H1 (cell line): ENCODE measurements around the gene CYP2S1. TPM values are rescaled to one million over a fixed set of nuclear protein-coding genes. Genes with fewer than 3 reads are reported as not detected.

Source experiments
- CTCF ChIA-PET: fragments of 300-600 bp; sonication (Branson Sonifier 250); formaldehyde crosslinking; loops from one replicate; lab custom pipeline; 2021; ENCODE audit not compliant: partially characterized antibody; lab: Charles Lee
- POLR2A ChIA-PET: fragments of 300-600 bp; sonication (Branson Sonifier 250); formaldehyde crosslinking; loops from one replicate; lab custom pipeline; 2021; ENCODE audit warnings: inconsistent platforms; ENCODE audit not compliant: partially characterized antibody; lab: Charles Lee
- DNase-seq, 2 experiments: peaks; one replicate each; pipeline versions ENCODE4 v3.0.0 to v3.0.0-alpha.2; 2010 to 2022; ENCODE audit warnings: low spot score in 2 of 2, low read depth in 1 of 2, mixed read lengths in 1 of 2
- FAIRE-seq: peaks from 2 replicates; lab custom pipeline; 2011; peaks lifted over from hg19 to GRCh38; lab: Jason Lieb, UNC
- H2AFZ ChIP-seq: 2 replicates; pipeline ENCODE4 v1.8.1; 2012; ENCODE audit warnings: low read length, inconsistent platforms
- H2AK5ac ChIP-seq: 2 replicates; pipeline ENCODE4 v1.6.1; 2013; ENCODE audit warnings: low read depth, low read length
- H2BK120ac ChIP-seq: replicated peaks from 2 replicates; pipeline ENCODE3; 2013; ENCODE audit warnings: low read depth, low read length, inconsistent platforms
- H2BK12ac ChIP-seq: 2 replicates; pipeline ENCODE4 v1.6.1; 2013; ENCODE audit warnings: low read depth, low read length
- H2BK15ac ChIP-seq: 2 replicates; pipeline ENCODE4 v1.6.1; 2013; ENCODE audit warnings: low read length
- H2BK20ac ChIP-seq: 2 replicates; pipeline ENCODE4 v1.6.1; 2013; ENCODE audit warnings: low read length
- H2BK5ac ChIP-seq: 2 replicates; pipeline ENCODE4 v1.6.1; 2013; ENCODE audit warnings: low read depth, low read length
- H3K14ac ChIP-seq: 2 replicates; pipeline ENCODE4 v1.6.1; 2013; ENCODE audit warnings: inconsistent platforms; ENCODE audit not compliant: insufficient read length
- H3K18ac ChIP-seq: 2 replicates; pipeline ENCODE4 v1.6.1; 2013; ENCODE audit warnings: low read length; ENCODE audit errors: extremely low read depth
- H3K23ac ChIP-seq: 2 replicates; pipeline ENCODE4 v1.6.1; 2013; ENCODE audit warnings: inconsistent platforms; ENCODE audit not compliant: insufficient read length
- H3K23me2 ChIP-seq: 2 replicates; pipeline ENCODE4 v1.6.1; 2013; ENCODE audit warnings: low read depth, low read length
- H3K27ac ChIP-seq: 2 replicates; pipeline ENCODE4 v1.6.1; 2011; ENCODE audit warnings: low read depth, low read length, inconsistent platforms
- H3K27me3 ChIP-seq, 4 experiments: replicated peaks in 1 of 4; 1 replicate in 1 of 4; 2 replicates in 3 of 4; pipeline versions ENCODE4 v1.6.1 to v1.8.1; 2011 to 2013; ENCODE audit warnings: low read length in 3 of 4, mild to moderate bottlenecking in 3 of 4, inconsistent platforms in 2 of 4, mixed read lengths in 2 of 4, moderate library complexity in 1 of 4; ENCODE audit not compliant: control insufficient read depth in 3 of 4, insufficient read depth in 3 of 4; ENCODE audit errors: extremely low read depth in 1 of 4
- H3K36me3 ChIP-seq, 4 experiments: 2 replicates each; pipeline versions ENCODE4 v1.6.1 to v1.8.1; 2011 to 2013; ENCODE audit warnings: mild to moderate bottlenecking in 4 of 4, low read length in 3 of 4, moderate library complexity in 2 of 4, control low read depth in 1 of 4, inconsistent platforms in 1 of 4; ENCODE audit not compliant: insufficient read depth in 4 of 4, control insufficient read depth in 2 of 4
- H3K4ac ChIP-seq: replicated peaks from 2 replicates; pipeline ENCODE3; 2013; ENCODE audit warnings: low read length, low read depth, mixed read lengths, inconsistent platforms; ENCODE audit not compliant: insufficient read length
- H3K4me1 ChIP-seq, 4 experiments: replicated peaks in 1 of 4; 1 replicate in 1 of 4; 2 replicates in 3 of 4; pipeline versions ENCODE4 v1.6.1 to v1.8.1; 2011 to 2013; ENCODE audit warnings: low read length in 3 of 4, inconsistent platforms in 2 of 4, mixed read lengths in 1 of 4; ENCODE audit not compliant: insufficient read depth in 4 of 4, control insufficient read depth in 3 of 4
- H3K4me2 ChIP-seq, 2 experiments: 2 replicates each; pipeline versions ENCODE4 v1.6.1 to v1.8.1; 2011 to 2013; ENCODE audit warnings: low read depth in 2 of 2, low read length in 2 of 2, control low read depth in 1 of 2, inconsistent platforms in 1 of 2, mild to moderate bottlenecking in 1 of 2; ENCODE audit not compliant: insufficient read depth in 1 of 2
- H3K4me3 ChIP-seq, 4 experiments: fragments of 200-600, 300-600 bp in 1 of 4; sonication (generic), shearing (Covaris generic), sonication (Bioruptor Twin) in 1 of 4; 2 replicates each; pipeline versions ENCODE4 v1.5.1 to v1.8.1; 2011 to 2016; ENCODE audit warnings: low read length in 4 of 4, low read depth in 3 of 4, control low read depth in 2 of 4, inconsistent platforms in 2 of 4, mild to moderate bottlenecking in 2 of 4, mixed read lengths in 1 of 4, moderate library complexity in 1 of 4; ENCODE audit not compliant: insufficient read depth in 2 of 4; ENCODE audit errors: extremely low read depth in 1 of 4
- H3K56ac ChIP-seq: replicated peaks from 2 replicates; pipeline ENCODE3; 2013; ENCODE audit warnings: low read depth, mild to moderate bottlenecking, mixed read lengths, low read length, inconsistent platforms; ENCODE audit not compliant: insufficient read length
- H3K79me1 ChIP-seq: 2 replicates; pipeline ENCODE4 v1.6.1; 2013; ENCODE audit warnings: low read depth, low read length, control low read depth
- H3K79me2 ChIP-seq, 2 experiments: 2 replicates each; pipeline versions ENCODE4 v1.6.1 to v1.8.1; 2012 to 2013; ENCODE audit warnings: low read length in 2 of 2, mild to moderate bottlenecking in 2 of 2, inconsistent platforms in 1 of 2; ENCODE audit not compliant: insufficient read depth in 2 of 2, control insufficient read depth in 1 of 2
- H3K9ac ChIP-seq, 4 experiments: replicated peaks in 1 of 4; 1 replicate in 1 of 4; 2 replicates in 3 of 4; pipeline versions ENCODE4 v1.6.1 to v1.8.1; 2011 to 2013; ENCODE audit warnings: low read depth in 3 of 4, low read length in 3 of 4, control low read depth in 2 of 4, mild to moderate bottlenecking in 2 of 4, moderate library complexity in 2 of 4, inconsistent platforms in 1 of 4; ENCODE audit errors: extremely low read depth in 1 of 4
- H3K9me3 ChIP-seq, 2 experiments: 2 replicates each; pipeline versions ENCODE4 v1.6.1 to v1.8.1; 2012 to 2013; ENCODE audit warnings: mild to moderate bottlenecking in 2 of 2, moderate library complexity in 2 of 2, control low read depth in 1 of 2, inconsistent platforms in 1 of 2, low read depth in 1 of 2, low read length in 1 of 2, mixed read lengths in 1 of 2; ENCODE audit not compliant: insufficient read depth in 2 of 2
- H4K20me1 ChIP-seq, 2 experiments: replicated peaks in 1 of 2; 2 replicates each; pipeline versions ENCODE3 to v1.8.1; 2011 to 2013; ENCODE audit warnings: inconsistent platforms in 2 of 2, low read length in 2 of 2, mild to moderate bottlenecking in 1 of 2; ENCODE audit not compliant: insufficient read depth in 2 of 2, control insufficient read depth in 1 of 2
- H4K5ac ChIP-seq: 2 replicates; pipeline ENCODE4 v1.6.1; 2013; ENCODE audit warnings: low read length, low read depth, mixed read lengths, inconsistent platforms; ENCODE audit not compliant: insufficient read length
- H4K8ac ChIP-seq: 2 replicates; pipeline ENCODE4 v1.8.0; 2013; ENCODE audit warnings: mild to moderate bottlenecking, moderate library complexity, low read length, inconsistent platforms; ENCODE audit not compliant: insufficient read depth; ENCODE audit errors: extremely low read depth
- H4K91ac ChIP-seq: replicated peaks from 2 replicates; pipeline ENCODE3; 2013; ENCODE audit warnings: low read length, mixed read lengths, inconsistent platforms; ENCODE audit not compliant: insufficient read length
- CTBP2 ChIP-seq: IDR thresholded peaks from 2 replicates; pipeline ENCODE4 v1.7.0; 2011; ENCODE audit warnings: borderline replicate concordance, mild to moderate bottlenecking, moderate library complexity, mixed read lengths, low read length; ENCODE audit not compliant: insufficient read depth, insufficient read length
- HDAC2 ChIP-seq, 2 experiments: fragments of 300-600 bp in 1 of 2; sonication (generic) in 1 of 2; IDR thresholded peaks; 2 replicates each; pipeline ENCODE4 v1.6.1; 2011 to 2012; ENCODE audit warnings: low read depth in 2 of 2, low read length in 2 of 2, mild to moderate bottlenecking in 2 of 2, moderate library complexity in 2 of 2, borderline replicate concordance in 1 of 2, inconsistent platforms in 1 of 2
- JUN ChIP-seq: IDR thresholded peaks from 2 replicates; pipeline ENCODE4 v1.6.1; 2011; ENCODE audit warnings: low read depth, mild to moderate bottlenecking, improper control_type of control experiment, low read length
- SP2 ChIP-seq: IDR thresholded peaks from 2 replicates; pipeline ENCODE4 v1.6.1; 2012; ENCODE audit warnings: mild to moderate bottlenecking, low read length, inconsistent platforms
- WGBS, 2 experiments: shearing (Covaris generic) in 1 of 2; methylation state at CpG; one replicate each; pipeline versions ENCODE4 v1.1.6 to v1.1.7; 2013 to 2015; ENCODE audit warnings: low lambda C conversion rate in 2 of 2, mixed read lengths in 2 of 2, inconsistent platforms in 1 of 2, low coverage in 1 of 2, missing lambda C conversion rate in 1 of 2; ENCODE audit not compliant: insufficient replicate concordance in 2 of 2, insufficient coverage in 1 of 2, insufficient read length in 1 of 2; ENCODE audit errors: extremely low coverage in 1 of 2, missing lambda C conversion rate in 1 of 2; 5-methylcytosine and 5-hydroxymethylcytosine counted together
- polyA plus RNA-seq, 7 experiments: library from polyadenylated mRNA; depleted of rRNA in 3 of 7; stranded (reverse) in 5 of 7; unstranded in 2 of 7; fragments of >200 nt in 5 of 7; fragments of 200-250 nt in 2 of 7; gene quantifications; 1 replicate in 5 of 7; 2 replicates in 1 of 7; 4 replicates in 1 of 7; pipeline versions ENCODE4 v1.2.1 to v1.2.3, GENCODE V29; 2011 to 2013; ENCODE audit warnings: missing spikeins in 2 of 7, mixed read lengths in 2 of 7
- total RNA-seq: library from RNA; stranded (reverse); fragmentation: NEBNext Ultra II Directional; extraction: Animal tissue kit (Norgen Biotek cat#: 25700); gene quantifications from 2 replicates; pipeline ENCODE4 v1.2.1, GENCODE V29; 2021

Gene CYP2S1
- total and polyA plus RNA-seq, 2 of the 8 experiments (the other 6 are each of a cell fraction or from before 2014, with no cell fraction given), result 97.9 to 245 TPM

GRCh38 chr19:41149831-41150230 lies 43.2 kb upstream of the CYP2S1 start:
- Histone ChIP-seq H2BK120ac (no peak overlapping the region), H3K4me1 (no peaks in the 10 kb centered on the region), H3K4me2 (no peak overlapping the region), H3K23ac (no peak overlapping the region), H3K27me3 (no peaks in the 10 kb centered on the region), H4K8ac (no peak overlapping the region), H3K4ac (no peak overlapping the region), H2BK5ac (no peak overlapping the region), H3K4me3 (no peak overlapping the region), H2AK5ac (no peak overlapping the region), H3K79me2 (no peaks in the 10 kb centered on the region), H4K20me1 (no peaks in the 10 kb centered on the region), H3K56ac (no peak overlapping the region), H2AFZ (no peak overlapping the region), H3K18ac (no peak overlapping the region), H3K27ac (no peak overlapping the region), H2BK12ac (no peak overlapping the region), H3K23me2 (no peaks in the 10 kb centered on the region), H3K36me3 (no peaks in the 10 kb centered on the region), H3K79me1 (no peaks in the 10 kb centered on the region), H4K5ac (no peak overlapping the region), H4K91ac (no peak overlapping the region), H3K9ac (no peak overlapping the region), H2BK15ac (no peak overlapping the region), H3K9me3 (no peaks in the 10 kb centered on the region), H2BK20ac (no peak overlapping the region), H3K14ac (no peak overlapping the region)
- CTCF ChIA-PET, result interaction anchor here (0.7 to 1.2 kb wide), 3 partner anchors 12 to 172 kb away, joined by 3 read pairs; no protein-coding TSS in a partner anchor
- DNase-seq (no peak), FAIRE-seq (no peak)
- POLR2A ChIA-PET, result interaction anchor here (1.3 kb wide), 1 partner anchor 9 kb away, joined by 3 read pairs; no protein-coding TSS in a partner anchor
- TF ChIP-seq HDAC2 (IDR thresholded peaks at IDR 0.05; ENCODE audit: borderline replicate concordance in 1 of 2, low read depth in 2 of 2, low read length in 2 of 2), result no peak
- no peak for TF ChIP-seq JUN
- no peak for TF ChIP-seq SP2
- TF ChIP-seq CTBP2, result no peak
- 93% methylated on average over 2 of the region's 2 CpGs; no CpG with 5 or more reads in 1 of the 2 experiments for WGBS, 2 experiments
